Measurements from ENCODE around the gene PRELID3B.

PRELID3B gene

GRCh38 chr20:59044796-59045195 lies 2.2 kb upstream of the PRELID3B start:
- H3K4me3 ChIP-seq (ENCODE audit: insufficient read depth in 1 of 2, low read depth in 1 of 2, low read length in 2 of 2), result no peak overlapping the region
- H3K27me3 ChIP-seq (ENCODE audit: control insufficient read depth in 1 of 2, insufficient read depth in 1 of 2, low read length in 2 of 2), result peaks cover 0 to 4% of the 10 kb centered on the region in 2 experiments

GRCh38 chr20:59044295-59044694 lies 1.7 kb upstream of the PRELID3B start:
- no peak overlapping the region for H3K4ac ChIP-seq (ENCODE audit: low read depth in 1 of 2, low read length in 2 of 2)
- no peak overlapping the region for H2AK5ac ChIP-seq (ENCODE audit: low read length, severe bottlenecking)
- H2AFZ ChIP-seq (ENCODE audit: low read depth, low read length), result no peak overlapping the region
- H3K14ac ChIP-seq (ENCODE audit: low read length in 2 of 2), result no peak overlapping the region
- H3K4me1 ChIP-seq (ENCODE audit: control insufficient read depth, insufficient read depth, low read depth, low read length), result peaks cover 5% of the 10 kb centered on the region
- no peak overlapping the region for H2BK15ac ChIP-seq (ENCODE audit: low read depth, poor library complexity, severe bottlenecking)
- H4K8ac ChIP-seq (ENCODE audit: low read length), result no peak overlapping the region
- no peak overlapping the region for H3K23ac ChIP-seq (ENCODE audit: low read length in 2 of 2)
- H3K9me3 ChIP-seq (ENCODE audit: control insufficient read depth, low read length), result no peaks in the 10 kb centered on the region
- H3K27me3 ChIP-seq (ENCODE audit: control insufficient read depth in 1 of 2, insufficient read depth in 1 of 2, low read length in 2 of 2), result no peaks in the 10 kb centered on the region
- H4K91ac ChIP-seq (ENCODE audit: low read length), result no peak overlapping the region
- no peaks in the 10 kb centered on the region for H3K79me1 ChIP-seq (replicated peaks; ENCODE audit: low read length, poor library complexity, severe bottlenecking)
- no peak overlapping the region for H3K4me2 ChIP-seq (ENCODE audit: low read length, poor library complexity, severe bottlenecking)
- no peak overlapping the region for H2BK120ac ChIP-seq (ENCODE audit: low read depth, low read length)
- WGBS, result 100% methylated on average over 2 of the region's 3 CpGs
- H3K18ac ChIP-seq (ENCODE audit: low read depth in 1 of 2, low read length in 2 of 2), result no peak overlapping the region
- peaks cover 0 to 11% of the 10 kb centered on the region in 2 experiments for H3K36me3 ChIP-seq (ENCODE audit: control insufficient read depth in 1 of 2, insufficient read depth in 2 of 2, low read depth in 1 of 2, low read length in 2 of 2)
- no peak overlapping the region for H2BK5ac ChIP-seq (ENCODE audit: low read depth, low read length, poor library complexity, severe bottlenecking)
- H3K4me3 ChIP-seq (ENCODE audit: insufficient read depth in 1 of 2, low read depth in 1 of 2, low read length in 2 of 2), result no peak overlapping the region
- no peak overlapping the region for H3K27ac ChIP-seq (ENCODE audit: low read length, poor library complexity, severe bottlenecking)
- H2BK12ac ChIP-seq (ENCODE audit: low read length in 2 of 2), result no peak overlapping the region
- no peak overlapping the region for H3K9ac ChIP-seq (ENCODE audit: low read length)
- DNase-seq, result no peak

More at GRCh38 chr20:59044796-59045195, 2.2 kb upstream of the PRELID3B start:
- no peak overlapping the region for H3K4ac ChIP-seq (ENCODE audit: low read depth in 1 of 2, low read length in 2 of 2)
- H4K91ac ChIP-seq (ENCODE audit: low read length), result no peak overlapping the region
- no peak overlapping the region for H2BK120ac ChIP-seq (ENCODE audit: low read depth, low read length)
- no peak overlapping the region for H3K9ac ChIP-seq (ENCODE audit: low read length)
- no peak overlapping the region for H2BK15ac ChIP-seq (ENCODE audit: low read depth, poor library complexity, severe bottlenecking)
- H2AK5ac ChIP-seq (ENCODE audit: low read length, severe bottlenecking), result no peak overlapping the region
- 74% methylated on average over 3 of the region's 3 CpGs for WGBS
- DNase-seq, result no peak
- H3K79me1 ChIP-seq (replicated peaks; ENCODE audit: low read length, poor library complexity, severe bottlenecking), result no peaks in the 10 kb centered on the region
- no peak overlapping the region for H3K4me2 ChIP-seq (ENCODE audit: low read length, poor library complexity, severe bottlenecking)
- H3K27ac ChIP-seq (ENCODE audit: low read length, poor library complexity, severe bottlenecking), result no peak overlapping the region
- H2BK5ac ChIP-seq (ENCODE audit: low read depth, low read length, poor library complexity, severe bottlenecking), result no peak overlapping the region
- H2AFZ ChIP-seq (ENCODE audit: low read depth, low read length), result no peak overlapping the region
- no peak overlapping the region for H4K8ac ChIP-seq (ENCODE audit: low read length)
- H3K36me3 ChIP-seq (ENCODE audit: control insufficient read depth in 1 of 2, insufficient read depth in 2 of 2, low read depth in 1 of 2, low read length in 2 of 2), result peaks cover 0 to 11% of the 10 kb centered on the region in 2 experiments
- H3K4me1 ChIP-seq (ENCODE audit: control insufficient read depth, insufficient read depth, low read depth, low read length), result peaks cover 5% of the 10 kb centered on the region
- H3K18ac ChIP-seq (ENCODE audit: low read depth in 1 of 2, low read length in 2 of 2), result no peak overlapping the region
- H3K23ac ChIP-seq (ENCODE audit: low read length in 2 of 2), result no peak overlapping the region
- H3K14ac ChIP-seq (ENCODE audit: low read length in 2 of 2), result no peak overlapping the region
- no peaks in the 10 kb centered on the region for H3K9me3 ChIP-seq (ENCODE audit: control insufficient read depth, low read length)
- H2BK12ac ChIP-seq (ENCODE audit: low read length in 2 of 2), result no peak overlapping the region

GRCh38 chr20:59043698-59044097 lies 1.1 kb upstream of the PRELID3B start:
- no peak overlapping the region for H2BK15ac ChIP-seq (ENCODE audit: low read depth, poor library complexity, severe bottlenecking)
- H2BK12ac ChIP-seq (ENCODE audit: low read length in 2 of 2), result no peak overlapping the region
- H3K4me3 ChIP-seq (ENCODE audit: insufficient read depth in 1 of 2, low read depth in 1 of 2, low read length in 2 of 2), result no peak overlapping the region
- H3K23ac ChIP-seq (ENCODE audit: low read length in 2 of 2), result no peak overlapping the region
- H2AK5ac ChIP-seq (ENCODE audit: low read length, severe bottlenecking), result no peak overlapping the region
- no peak overlapping the region for H3K18ac ChIP-seq (ENCODE audit: low read depth in 1 of 2, low read length in 2 of 2)
- WGBS, result 85% methylated on average over 2 of the region's 3 CpGs
- H2BK120ac ChIP-seq (ENCODE audit: low read depth, low read length), result no peak overlapping the region
- H4K91ac ChIP-seq (ENCODE audit: low read length), result no peak overlapping the region
- no peak overlapping the region for H2BK5ac ChIP-seq (ENCODE audit: low read depth, low read length, poor library complexity, severe bottlenecking)
- H2AFZ ChIP-seq (ENCODE audit: low read depth, low read length), result no peak overlapping the region
- no peak overlapping the region for H4K8ac ChIP-seq (ENCODE audit: low read length)
- DNase-seq, result no peak
- H3K4ac ChIP-seq (ENCODE audit: low read depth in 1 of 2, low read length in 2 of 2), result no peak overlapping the region
- no peak overlapping the region for H3K4me2 ChIP-seq (ENCODE audit: low read length, poor library complexity, severe bottlenecking)
- H3K9me3 ChIP-seq (ENCODE audit: control insufficient read depth, low read length), result no peaks in the 10 kb centered on the region
- peaks cover 5% of the 10 kb centered on the region for H3K4me1 ChIP-seq (ENCODE audit: control insufficient read depth, insufficient read depth, low read depth, low read length)
- no peak overlapping the region for H3K14ac ChIP-seq (ENCODE audit: low read length in 2 of 2)
- peaks cover 0 to 11% of the 10 kb centered on the region in 2 experiments for H3K36me3 ChIP-seq (ENCODE audit: control insufficient read depth in 1 of 2, insufficient read depth in 2 of 2, low read depth in 1 of 2, low read length in 2 of 2)
- no peaks in the 10 kb centered on the region for H3K27me3 ChIP-seq (ENCODE audit: control insufficient read depth in 1 of 2, insufficient read depth in 1 of 2, low read length in 2 of 2)
- no peak overlapping the region for H3K27ac ChIP-seq (ENCODE audit: low read length, poor library complexity, severe bottlenecking)
- H3K9ac ChIP-seq (ENCODE audit: low read length), result no peak overlapping the region
- H3K79me1 ChIP-seq (replicated peaks; ENCODE audit: low read length, poor library complexity, severe bottlenecking), result no peaks in the 10 kb centered on the region

- DNase-seq, result peak; percentile 74
- Histone ChIP-seq H3K9me3 (ENCODE audit: control insufficient read depth, low read length) (no peaks in the 10 kb centered on the region), H4K91ac (ENCODE audit: low read length) (peak overlapping the region; percentile 18), H3K23ac (ENCODE audit: low read length in 2 of 2) (no peak overlapping the region), H3K79me1 (replicated peaks; ENCODE audit: low read length, poor library complexity, severe bottlenecking) (no peaks in the 10 kb centered on the region), H2BK12ac (ENCODE audit: low read length in 2 of 2) (no peak overlapping the region), H3K4ac (ENCODE audit: low read depth in 1 of 2, low read length in 2 of 2) (peak overlapping the region in 1 of 2 experiments; percentile 9), H3K27ac (ENCODE audit: low read length, poor library complexity, severe bottlenecking) (no peak overlapping the region), H4K8ac (ENCODE audit: low read length) (peak overlapping the region; percentile 70), H2BK15ac (ENCODE audit: low read depth, poor library complexity, severe bottlenecking) (no peak overlapping the region), H3K4me1 (ENCODE audit: control insufficient read depth, insufficient read depth, low read depth, low read length) (peaks cover 5% of the 10 kb centered on the region), H3K9ac (ENCODE audit: low read length) (peak overlapping the region; percentile 90), H3K27me3 (ENCODE audit: control insufficient read depth in 1 of 2, insufficient read depth in 1 of 2, low read length in 2 of 2) (no peaks in the 10 kb centered on the region), H3K4me2 (ENCODE audit: low read length, poor library complexity, severe bottlenecking) (peak overlapping the region; percentile 74), H2BK120ac (ENCODE audit: low read depth, low read length) (no peak overlapping the region), H3K4me3 (ENCODE audit: insufficient read depth in 1 of 2, low read depth in 1 of 2, low read length in 2 of 2) (peak overlapping the region; percentile 78 to 81), H3K36me3 (ENCODE audit: control insufficient read depth in 1 of 2, insufficient read depth in 2 of 2, low read depth in 1 of 2, low read length in 2 of 2) (peaks cover 0 to 14% of the 10 kb centered on the region in 2 experiments), H2AFZ (ENCODE audit: low read depth, low read length) (peak overlapping the region; percentile 72), H3K18ac (ENCODE audit: low read depth in 1 of 2, low read length in 2 of 2) (peak overlapping the region; percentile 66 to 72), H2AK5ac (ENCODE audit: low read length, severe bottlenecking) (no peak overlapping the region), H2BK5ac (ENCODE audit: low read depth, low read length, poor library complexity, severe bottlenecking) (no peak overlapping the region), H3K14ac (ENCODE audit: low read length in 2 of 2) (peak overlapping the region in 1 of 2 experiments; percentile 48)
- WGBS, result 71% methylated on average over 46 of the region's 66 CpGs
Measured at GRCh38 chr20:59042796-59043631, 428 bp upstream of the PRELID3B start.
